Coronary artery (tissue), 2 donors: Measurements from ENCODE around the gene SLC38A5.

Source experiments
- DNase-seq: peaks from one replicate; pipeline ENCODE4 v3.0.0-alpha.2; 2017; ENCODE audit warnings: low spot score
- H3K27ac ChIP-seq, 2 donors: fragments of 200-600 bp; sonication (generic); one replicate each; pipeline ENCODE4 v1.5.1; 2016 to 2019
- H3K4me3 ChIP-seq: fragments of 200-600 bp; sonication (generic); 2 replicates; pipeline ENCODE4 v1.5.1; 2016; ENCODE audit warnings: mild to moderate bottlenecking, moderate library complexity
- CTCF ChIP-seq: fragments of 200-600 bp; sonication (generic); IDR thresholded peaks from one replicate; pipeline ENCODE4 v1.5.1; 2019; ENCODE audit warnings: antibody characterized with exemption

The SLC38A5 gene

GRCh38 chrX:48461830-48462229 is 8.2 kb downstream of the SLC38A5 start:
- TF ChIP-seq CTCF, result no peak
- no peak overlapping the region for H3K4me3 ChIP-seq
- H3K27ac ChIP-seq, result no peak overlapping the region
- DNase-seq, result no peak

GRCh38 chrX:48460606-48461005 is 9.5 kb downstream of the SLC38A5 start:
- no peak overlapping the region for H3K27ac ChIP-seq
- no peak for TF ChIP-seq CTCF
- no peak overlapping the region for H3K4me3 ChIP-seq
- no peak for DNase-seq

GRCh38 chrX:48460031-48460430 is 10.0 kb downstream of the SLC38A5 start:
- Histone ChIP-seq H3K27ac (no peak overlapping the region), H3K4me3 (no peak overlapping the region)
- DNase-seq, result no peak
- no peak for TF ChIP-seq CTCF

- DNase-seq, result no peak
- no peak overlapping the region for H3K27ac ChIP-seq
- TF ChIP-seq CTCF, result no peak
- H3K4me3 ChIP-seq, result no peak overlapping the region
These were observed 10.6 kb downstream of the SLC38A5 start for GRCh38 chrX:48459483-48459882.

- no peak for DNase-seq
- Histone ChIP-seq H3K27ac (no peak overlapping the region), H3K4me3 (no peak overlapping the region)
- TF ChIP-seq CTCF, result no peak
These were observed 11.3 kb downstream of the SLC38A5 start for GRCh38 chrX:48458711-48459110.

GRCh38 chrX:48456628-48457331 is 13.3 kb downstream of the SLC38A5 start:
- no peak for DNase-seq
- no peak for TF ChIP-seq CTCF
- H3K27ac ChIP-seq, result no peak overlapping the region
- no peak overlapping the region for H3K4me3 ChIP-seq

GRCh38 chrX:48451708-48452107 is 18.4 kb downstream of the SLC38A5 start:
- no peak for DNase-seq
- Histone ChIP-seq H3K4me3 (no peak overlapping the region), H3K27ac (no peak overlapping the region)
- TF ChIP-seq CTCF, result no peak
